Stimulated activated CD8-positive, alpha-beta memory T cell treated with anti-CD3 and anti-CD28 coated beads, Interleukin-7, amount 100 ng/mL, for 24 hours (primary cell): Measurements from ENCODE around the gene TNFRSF13B.
"Not testable (repeated sequence)": the region's sequence is repeated elsewhere in the genome, so short reads cannot be mapped to it uniquely, and the experiment has no call there.

ENCODE experiments used
- DNase-seq: peaks from one replicate; pipeline ENCODE4 v3.0.0-alpha.2; 2020; ENCODE audit warnings: low read depth

Gene TNFRSF13B

GRCh38 chr17:16971458-16972338, at the start of gene TNFRSF13B:
TSS of gene TNFRSF13B (minus strand) at chr17:16972118. CDS start at chr17:16972075, 43 bp downstream.
- DNase-seq, result no peak

GRCh38 chr17:17021194-17021863, 49.4 kb upstream of the TNFRSF13B start:
- DNase-seq, result no peak

GRCh38 chr17:17020821-17021193, 48.9 kb upstream of the TNFRSF13B start:
- no peak for DNase-seq

- DNase-seq, result no peak
Measured at GRCh38 chr17:17019891-17020456, 48.1 kb upstream of the TNFRSF13B start.

GRCh38 chr17:17019430-17019762, 47.5 kb upstream of the TNFRSF13B start:
- DNase-seq, result no peak

GRCh38 chr17:17018612-17019429, 46.9 kb upstream of the TNFRSF13B start:
- DNase-seq, result no peak

- DNase-seq, result no peak
Measured at GRCh38 chr17:17018021-17018441, 46.1 kb upstream of the TNFRSF13B start.

GRCh38 chr17:17017343-17018014, 45.6 kb upstream of the TNFRSF13B start:
- DNase-seq, result no peak

- not testable (repeated sequence) for DNase-seq
Measured at GRCh38 chr17:17016199-17017197, 44.6 kb upstream of the TNFRSF13B start.

- no peak for DNase-seq
Measured at GRCh38 chr17:17015230-17015629, 43.3 kb upstream of the TNFRSF13B start.

GRCh38 chr17:17014748-17015124, 42.8 kb upstream of the TNFRSF13B start:
- DNase-seq, result not testable (repeated sequence)

GRCh38 chr17:17013828-17014747, 42.2 kb upstream of the TNFRSF13B start:
- DNase-seq, result not testable (repeated sequence)

GRCh38 chr17:17011043-17011907, 39.4 kb upstream of the TNFRSF13B start:
- not testable (repeated sequence) for DNase-seq

- not testable (repeated sequence) for DNase-seq
Measured at GRCh38 chr17:17010545-17011034, 38.7 kb upstream of the TNFRSF13B start.

- not testable (repeated sequence) for DNase-seq
Measured at GRCh38 chr17:17009972-17010371, 38.1 kb upstream of the TNFRSF13B start.

GRCh38 chr17:17008621-17009397, 36.9 kb upstream of the TNFRSF13B start:
- not testable (repeated sequence) for DNase-seq

- not testable (repeated sequence) for DNase-seq
Measured at GRCh38 chr17:17007891-17008290, 36.0 kb upstream of the TNFRSF13B start.
